T follicular helper cell (primary cell): ENCODE measurements around the gene ZNF576.
"Not testable (repeated sequence)": the region's sequence is repeated elsewhere in the genome, so short reads cannot be mapped to it uniquely, and the experiment has no call there.

ENCODE experiments used
- DNase-seq: peaks from one replicate; pipeline ENCODE4 v3.0.0-alpha.2; 2020; ENCODE audit warnings: low read depth
- total RNA-seq, 2 experiments: gene quantifications; one replicate each; lab custom pipeline; 2026; lab: John Stamatoyannopoulos, UW

Gene ZNF576
- total RNA-seq: 8.6 to 12.2 reads per million in 2 experiments

- DNase-seq: peak; percentile 100
These were observed at the start of gene ZNF576, which contains the start of gene IRGQ for GRCh38 chr19:43595999-43596841. ZNF576 (plus strand) TSS chr19:43596595; CDS start chr19:43597109, 514 bp downstream. IRGQ (minus strand) TSS chr19:43596134; CDS start chr19:43595338, 796 bp downstream.

GRCh38 chr19:43547926-43548325, 48.5 kb upstream of the ZNF576 start:
- DNase-seq: not testable (repeated sequence)

GRCh38 chr19:43548706-43549105, 47.7 kb upstream of the ZNF576 start:
- no peak for DNase-seq

GRCh38 chr19:43551399-43552197, 44.8 kb upstream of the ZNF576 start:
- DNase-seq: no peak

GRCh38 chr19:43552198-43552450, 44.3 kb upstream of the ZNF576 start:
- DNase-seq: no peak

GRCh38 chr19:43552616-43553015, 43.8 kb upstream of the ZNF576 start:
- no peak for DNase-seq

GRCh38 chr19:43553656-43554055, 42.7 kb upstream of the ZNF576 start:
- DNase-seq: no peak

GRCh38 chr19:43554317-43554895, 42.0 kb upstream of the ZNF576 start:
- DNase-seq: no peak

- peak; percentile 75 for DNase-seq
These were observed 41.1 kb upstream of the ZNF576 start for GRCh38 chr19:43555185-43555770.

- DNase-seq: no peak
These were observed 35.7 kb upstream of the ZNF576 start for GRCh38 chr19:43560687-43561086.

- DNase-seq: no peak
These were observed 35.0 kb upstream of the ZNF576 start for GRCh38 chr19:43561139-43561970.

GRCh38 chr19:43562226-43562697, 34.1 kb upstream of the ZNF576 start:
- DNase-seq: no peak

GRCh38 chr19:43562698-43563241, 33.6 kb upstream of the ZNF576 start:
- DNase-seq: peak; percentile 62

GRCh38 chr19:43563816-43564457, 32.5 kb upstream of the ZNF576 start:
- DNase-seq: no peak

- DNase-seq: no peak
These were observed 31.6 kb upstream of the ZNF576 start for GRCh38 chr19:43564800-43565199.

GRCh38 chr19:43569657-43570056, 26.7 kb upstream of the ZNF576 start:
- DNase-seq: no peak

- DNase-seq: no peak
These were observed 26.1 kb upstream of the ZNF576 start for GRCh38 chr19:43570174-43570791.

GRCh38 chr19:43572171-43572588, 24.2 kb upstream of the ZNF576 start:
- DNase-seq: no peak

- DNase-seq: no peak
These were observed 21.8 kb upstream of the ZNF576 start for GRCh38 chr19:43574424-43575155.
